DMS79 (cell line): ENCODE measurements around the gene KAZN.

Experiments
- DNase-seq: peaks from one replicate; lab custom pipeline; 2025; lab: John Stamatoyannopoulos, UW

The KAZN gene

GRCh38 chr1:14715266-14715665 is 116.8 kb downstream of the KAZN start:
- DNase-seq, result no peak

- peak; percentile 31 for DNase-seq
Observed at GRCh38 chr1:14715802-14716201, 117.3 kb downstream of the KAZN start.

DNA sequence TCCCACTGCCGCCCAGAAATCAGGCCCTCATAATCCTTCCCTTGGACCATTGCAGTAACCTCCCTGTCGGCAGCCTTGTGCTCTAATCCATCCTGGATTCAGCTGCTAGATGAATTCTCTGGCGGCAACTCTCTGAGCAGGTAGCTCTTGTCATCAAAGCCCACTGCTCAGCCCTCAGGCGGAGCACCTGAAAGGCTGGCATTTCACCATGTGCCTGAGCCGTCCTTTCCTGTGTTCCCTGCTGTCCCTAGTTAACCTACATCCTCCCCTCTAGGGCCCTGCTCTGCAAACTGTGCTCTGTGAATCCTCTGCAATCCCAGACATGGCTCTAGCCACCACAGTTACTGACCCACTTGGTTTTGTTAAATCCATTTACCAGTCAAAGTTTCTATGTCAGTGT is 118.0 kb downstream of the KAZN start:
- DNase-seq, result no peak

DNA sequence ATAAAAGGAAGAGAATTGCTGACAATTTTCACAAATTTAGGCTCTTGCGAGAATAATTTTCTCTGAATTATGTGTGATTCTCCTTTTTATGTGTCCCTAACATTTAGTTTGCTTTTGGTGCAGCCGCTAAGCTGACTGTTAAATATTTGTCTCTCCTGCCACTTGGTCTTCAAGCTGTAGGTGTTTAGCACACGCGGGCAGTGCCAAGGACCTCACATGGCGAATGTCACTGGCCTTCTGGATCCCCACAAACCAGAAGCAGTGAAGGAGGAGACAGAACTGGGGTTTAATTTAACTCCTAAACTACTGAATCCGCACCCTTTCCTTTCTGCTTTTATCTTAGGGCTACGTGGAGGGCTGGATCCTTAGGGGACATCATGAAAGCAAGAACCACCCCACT is 120.0 kb downstream of the KAZN start:
- no peak for DNase-seq

GRCh38 chr1:14723401-14723800 is 124.9 kb downstream of the KAZN start:
- no peak for DNase-seq

DNA sequence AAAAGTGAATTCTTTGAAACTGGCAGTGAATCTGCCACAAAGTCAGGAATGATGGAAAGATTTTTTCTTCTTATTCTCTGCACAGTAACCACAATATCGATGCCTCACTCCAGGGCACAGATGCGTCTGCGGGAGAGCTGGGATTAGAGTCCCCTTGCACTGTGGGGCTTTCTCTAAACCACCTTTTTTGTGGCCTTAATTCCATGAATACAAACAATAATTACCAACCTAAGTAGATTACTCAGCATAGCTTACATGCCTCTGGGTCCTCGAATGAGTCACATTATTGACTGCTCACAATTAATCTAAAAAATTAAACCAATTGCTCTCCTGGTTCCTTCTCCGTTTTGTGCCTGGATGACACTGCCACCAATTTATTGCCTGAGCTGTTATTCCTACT is 125.8 kb downstream of the KAZN start:
- DNase-seq, result no peak

DNA sequence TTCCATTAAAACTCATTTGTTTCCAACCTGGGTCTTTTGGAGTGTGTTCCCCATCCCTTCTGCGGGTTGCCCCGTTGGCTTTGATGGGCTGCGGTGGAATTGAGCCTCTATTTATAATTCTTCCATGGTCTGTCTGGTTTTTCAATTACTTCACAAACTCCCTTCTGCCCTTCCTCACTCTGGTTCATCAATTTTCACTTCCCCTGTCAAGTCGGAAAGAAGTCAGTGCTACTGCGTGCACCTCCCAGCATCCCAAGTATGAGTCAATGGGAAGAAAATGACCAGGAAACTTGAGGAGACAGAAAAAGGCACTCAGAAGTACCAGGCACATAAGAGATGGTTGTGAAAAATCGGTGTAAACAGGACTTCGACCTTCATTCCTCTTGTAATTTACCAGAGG is 126.2 kb downstream of the KAZN start:
- DNase-seq, result no peak

DNA sequence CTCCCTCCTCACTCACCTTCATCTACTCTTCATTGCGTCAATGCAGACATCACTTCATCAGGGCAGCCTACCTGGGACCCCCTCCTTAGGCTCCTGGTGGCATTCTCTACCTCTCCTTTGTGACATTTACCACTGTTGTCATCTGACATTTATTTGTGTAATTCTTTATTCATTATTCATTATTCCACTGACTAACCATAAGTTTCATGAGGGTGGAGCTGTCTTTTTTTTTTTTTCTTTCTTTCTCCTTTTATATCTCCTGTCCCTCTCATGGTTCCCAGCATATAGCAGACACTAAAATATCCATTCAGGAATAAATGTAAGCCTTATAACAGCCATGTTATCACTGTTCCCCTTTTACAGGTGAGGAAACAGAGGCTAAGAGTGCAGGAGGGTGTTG is 126.8 kb downstream of the KAZN start:
- DNase-seq, result no peak

- DNase-seq, result no peak
Observed at GRCh38 chr1:14725695-14726094, 127.2 kb downstream of the KAZN start.

DNA sequence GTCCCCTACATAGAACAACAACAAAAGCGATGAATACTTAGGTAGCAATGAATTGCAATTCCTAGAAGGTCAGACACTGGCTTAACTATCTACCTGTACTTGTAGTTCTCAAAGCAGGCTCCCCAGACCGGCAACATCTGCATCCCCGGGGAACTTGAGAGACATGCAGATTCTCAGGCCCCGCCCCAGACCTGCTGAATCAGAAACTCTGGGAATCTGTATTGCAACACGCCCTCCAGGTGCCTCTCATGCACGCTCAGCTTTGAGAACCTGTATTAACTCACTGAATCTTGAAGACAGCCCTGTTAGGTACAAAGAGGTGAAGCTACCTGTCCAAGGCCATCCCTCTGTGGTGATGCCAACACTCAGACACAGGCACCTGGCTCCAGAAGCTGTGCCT is 128.1 kb downstream of the KAZN start:
- no peak for DNase-seq

GRCh38 chr1:14728516-14728915 is 130.0 kb downstream of the KAZN start:
- no peak for DNase-seq

DNA sequence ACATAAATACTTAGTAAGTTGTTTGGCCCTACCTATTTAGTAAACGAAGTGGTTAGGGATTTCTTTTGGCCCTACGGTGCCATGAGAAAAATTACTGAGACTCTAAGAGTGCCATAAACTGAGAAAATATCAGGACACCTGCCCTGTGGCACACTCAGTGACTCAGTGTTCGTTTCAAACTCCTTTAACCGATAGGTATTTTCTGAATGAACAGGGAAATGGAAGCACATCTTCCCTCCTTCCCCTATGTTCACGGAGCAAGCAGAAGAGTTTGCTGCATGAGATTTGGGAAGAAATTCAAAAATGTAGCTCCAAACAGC is 134.2 kb downstream of the KAZN start:
- no peak for DNase-seq

DNA sequence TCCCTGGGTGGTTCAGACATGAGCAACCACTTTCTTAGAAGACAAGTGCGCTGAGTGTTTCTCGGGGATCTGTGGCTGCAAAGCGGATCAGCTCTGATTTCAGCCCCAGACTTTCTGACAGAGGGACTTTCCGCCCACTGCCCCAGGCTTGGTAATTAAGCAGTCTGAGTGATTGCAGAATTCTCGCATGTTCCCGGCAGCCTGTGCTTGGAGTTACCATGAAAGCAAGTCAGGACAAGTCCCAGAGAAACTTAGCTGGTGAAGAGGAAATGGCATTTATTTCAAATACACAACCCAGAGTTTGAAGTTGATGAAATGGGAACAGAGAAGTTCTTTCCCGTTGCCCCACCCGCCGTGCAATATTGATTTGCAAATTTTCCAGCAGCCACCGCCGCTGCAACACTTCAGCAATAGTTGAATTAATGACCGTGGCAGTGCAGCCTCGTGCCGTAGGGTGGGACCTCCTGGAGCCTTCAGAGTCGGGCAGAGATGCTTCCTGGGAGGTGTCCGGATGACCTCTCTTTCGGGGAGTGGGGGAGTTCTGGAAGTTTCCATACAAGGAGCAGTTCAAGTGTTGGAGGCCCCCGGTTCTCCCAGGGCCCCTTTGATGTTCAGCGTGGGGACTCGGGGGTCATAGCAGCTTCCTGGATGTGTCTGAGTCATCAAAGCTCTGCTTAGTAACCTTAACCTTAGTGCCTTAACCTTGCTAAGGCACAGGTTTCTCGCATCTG is 134.7 kb downstream of the KAZN start:
- peak; percentile 57 for DNase-seq

- DNase-seq, result no peak
Observed at GRCh38 chr1:14733779-14734140, 135.3 kb downstream of the KAZN start.

DNA sequence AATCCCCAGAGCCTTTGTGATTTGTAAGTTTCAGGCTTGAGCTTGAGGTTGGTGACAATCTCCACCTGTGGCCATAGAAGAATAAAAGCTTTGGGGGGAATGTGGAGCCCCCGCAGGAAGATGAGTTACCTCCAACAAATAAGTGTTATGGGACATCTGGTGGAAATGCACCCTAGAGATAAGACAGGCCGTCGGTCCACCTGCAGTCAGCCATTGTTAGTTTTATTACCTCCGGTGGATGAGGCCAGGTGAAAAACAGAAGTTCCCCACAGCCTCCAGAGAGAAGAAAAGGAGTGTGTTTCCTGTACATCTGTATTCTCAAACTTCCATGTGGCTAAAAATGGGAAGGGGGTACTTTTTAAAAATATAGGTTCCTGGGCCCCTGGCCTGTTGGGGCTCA is 137.4 kb downstream of the KAZN start:
- no peak for DNase-seq

DNA sequence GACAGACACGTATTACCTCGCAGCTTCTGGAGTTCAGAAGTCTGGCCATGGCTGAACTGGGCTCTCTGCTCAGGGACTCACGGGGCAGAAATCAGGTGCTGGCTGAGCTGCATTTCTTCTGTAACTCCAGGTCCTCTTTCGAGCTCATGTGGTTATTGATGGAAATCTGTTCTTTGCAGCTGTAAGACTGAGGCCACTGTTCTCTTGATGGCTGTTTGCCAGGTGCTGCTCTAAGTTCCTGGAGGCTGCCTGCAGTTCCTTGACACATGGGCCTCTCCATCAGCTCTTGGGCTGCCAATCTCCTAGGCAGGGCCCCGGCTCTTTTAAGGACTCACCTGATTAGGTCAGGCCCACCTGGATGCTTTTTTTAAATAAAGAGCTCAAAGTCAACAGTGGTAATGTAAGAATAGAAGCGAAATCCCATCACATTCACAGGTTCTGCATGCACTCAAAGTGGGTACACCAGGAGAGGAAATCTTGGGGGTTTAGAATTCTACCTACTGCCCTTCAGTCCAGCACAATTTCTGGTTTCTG is 139.1 kb downstream of the KAZN start:
- no peak for DNase-seq

DNA sequence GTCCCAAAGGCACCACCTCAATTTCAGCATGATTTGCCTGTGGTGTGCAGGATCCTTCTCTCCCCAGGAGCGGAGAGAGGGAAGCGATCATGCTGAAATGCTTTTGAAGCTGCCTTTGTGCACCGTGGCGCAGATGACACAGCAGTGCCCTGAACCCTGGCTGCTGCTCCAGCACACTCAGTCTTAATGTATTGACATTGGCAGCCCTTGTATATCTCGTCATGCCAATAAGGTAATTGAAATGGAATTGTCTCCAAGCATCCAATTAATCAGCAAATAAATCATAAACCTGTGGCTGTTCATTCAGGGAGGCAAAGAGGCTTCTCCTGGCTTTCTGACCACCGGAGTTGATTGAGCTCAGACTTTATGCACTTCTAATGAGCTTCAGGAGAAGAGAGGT is 139.8 kb downstream of the KAZN start:
- peak; percentile 98 for DNase-seq

DNA sequence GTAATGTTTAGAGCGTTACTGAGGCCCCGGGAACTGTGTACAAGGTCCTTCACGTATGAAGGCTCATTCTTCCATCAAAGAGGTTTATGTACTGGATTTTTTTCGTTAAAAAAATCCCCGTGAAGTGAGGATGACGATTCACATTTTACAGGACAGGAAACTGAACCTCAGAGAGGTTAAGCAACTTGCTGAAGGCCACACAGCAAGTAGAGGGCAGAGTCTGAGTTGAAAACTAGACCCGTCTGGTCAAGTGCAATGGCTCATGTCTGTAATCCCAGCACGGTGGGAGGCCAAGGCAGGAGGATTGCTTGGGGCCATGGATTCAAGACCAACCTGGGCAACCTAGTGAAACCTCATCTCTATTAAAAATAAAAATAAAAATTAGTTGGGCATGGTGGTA is 140.2 kb downstream of the KAZN start:
- no peak for DNase-seq

DNA sequence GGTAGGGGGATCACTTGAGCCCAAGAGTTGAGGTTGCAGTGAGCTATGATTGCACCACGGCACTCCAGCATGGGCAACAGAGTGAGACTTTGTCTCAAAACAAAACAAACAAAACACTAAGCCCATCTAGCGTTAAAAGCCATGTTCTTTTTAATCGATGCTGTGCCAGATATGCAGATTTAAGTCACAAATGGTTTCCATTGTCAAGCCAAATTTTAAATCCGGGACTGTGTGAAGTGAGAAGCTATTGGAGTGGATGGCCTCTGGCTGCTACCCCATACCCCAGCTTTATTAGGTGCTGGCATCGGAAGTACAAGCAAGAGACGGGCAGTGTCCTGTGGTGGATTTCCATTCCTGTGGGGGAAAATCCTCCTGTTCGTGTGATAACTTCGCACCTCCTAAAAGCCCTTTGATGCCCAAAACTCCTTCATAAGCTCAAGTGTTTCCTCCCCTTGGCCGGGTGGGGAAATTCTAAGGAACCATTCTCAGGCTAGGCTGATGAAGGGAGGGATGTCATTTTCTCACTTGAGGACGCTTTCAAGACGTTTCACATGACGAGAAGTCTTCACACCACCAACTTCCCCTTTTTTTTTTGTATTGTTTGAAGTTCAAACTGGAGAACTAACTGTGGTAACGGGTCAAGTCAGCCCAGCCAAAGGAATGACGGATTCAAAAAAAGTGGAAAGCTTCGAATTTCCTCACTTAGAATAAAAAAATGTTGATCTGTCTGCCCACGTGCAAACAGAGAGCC is 140.8 kb downstream of the KAZN start:
- DNase-seq, result peak; percentile 60

GRCh38 chr1:14740016-14740415 is 141.5 kb downstream of the KAZN start:
- DNase-seq, result no peak

GRCh38 chr1:14741082-14741481 is 142.6 kb downstream of the KAZN start:
- DNase-seq, result no peak

- peak; percentile 52 for DNase-seq
Observed at GRCh38 chr1:14741532-14741931, 143.0 kb downstream of the KAZN start.

- DNase-seq, result no peak
Observed at GRCh38 chr1:14742181-14742980, 143.9 kb downstream of the KAZN start.
